ENCODE data around the gene GADD45G.

The GADD45G gene

DNA sequence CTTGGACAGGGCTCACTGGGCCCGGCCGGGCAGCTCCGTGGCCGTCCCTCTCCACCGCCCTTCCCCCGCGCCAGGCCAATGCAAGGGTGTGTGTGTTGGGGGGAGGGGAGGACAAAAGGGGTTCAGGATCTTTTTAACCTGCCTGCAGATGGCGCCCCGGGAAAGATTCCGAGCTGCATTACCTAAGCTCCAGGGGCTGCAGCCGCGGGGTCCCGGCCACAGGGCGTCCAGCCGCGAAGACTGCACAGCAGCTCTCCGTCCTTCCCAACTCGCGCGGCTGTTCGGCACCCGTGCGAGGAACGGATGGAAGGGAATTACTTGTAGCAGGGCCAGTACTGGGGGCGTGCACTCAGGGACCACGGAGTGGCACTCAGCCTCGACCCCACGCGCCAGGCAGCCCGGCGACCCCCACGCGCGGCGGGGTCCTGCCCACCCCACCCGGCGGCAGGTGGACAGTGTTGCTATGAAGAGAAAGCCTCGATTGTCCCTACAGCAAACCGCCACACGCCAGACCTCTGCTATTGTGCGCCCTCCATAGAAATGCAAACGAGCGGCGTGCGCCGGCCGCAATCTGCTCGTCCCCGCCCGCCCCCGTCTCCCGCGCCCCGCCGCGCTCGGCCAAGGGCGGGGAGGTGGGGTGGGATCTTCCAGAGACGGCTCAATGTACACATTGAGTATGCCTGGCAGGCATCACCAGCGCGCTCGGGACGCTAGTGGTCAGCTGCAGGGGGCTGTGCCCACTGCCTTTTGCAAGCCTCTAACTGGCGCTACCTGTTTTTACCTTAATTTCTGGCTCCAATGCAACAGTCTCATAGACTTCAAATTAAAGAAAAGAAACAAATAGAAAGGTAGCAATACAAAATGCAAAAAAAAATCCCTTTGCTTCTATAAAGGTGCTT is 796 bp upstream of the GADD45G start:
- peak overlapping the region; percentile 59 for H3K4me3 ChIP-seq (replicated peaks; ENCODE audit: low read depth, low read length)
- TF ChIP-seq, protein P1, sequence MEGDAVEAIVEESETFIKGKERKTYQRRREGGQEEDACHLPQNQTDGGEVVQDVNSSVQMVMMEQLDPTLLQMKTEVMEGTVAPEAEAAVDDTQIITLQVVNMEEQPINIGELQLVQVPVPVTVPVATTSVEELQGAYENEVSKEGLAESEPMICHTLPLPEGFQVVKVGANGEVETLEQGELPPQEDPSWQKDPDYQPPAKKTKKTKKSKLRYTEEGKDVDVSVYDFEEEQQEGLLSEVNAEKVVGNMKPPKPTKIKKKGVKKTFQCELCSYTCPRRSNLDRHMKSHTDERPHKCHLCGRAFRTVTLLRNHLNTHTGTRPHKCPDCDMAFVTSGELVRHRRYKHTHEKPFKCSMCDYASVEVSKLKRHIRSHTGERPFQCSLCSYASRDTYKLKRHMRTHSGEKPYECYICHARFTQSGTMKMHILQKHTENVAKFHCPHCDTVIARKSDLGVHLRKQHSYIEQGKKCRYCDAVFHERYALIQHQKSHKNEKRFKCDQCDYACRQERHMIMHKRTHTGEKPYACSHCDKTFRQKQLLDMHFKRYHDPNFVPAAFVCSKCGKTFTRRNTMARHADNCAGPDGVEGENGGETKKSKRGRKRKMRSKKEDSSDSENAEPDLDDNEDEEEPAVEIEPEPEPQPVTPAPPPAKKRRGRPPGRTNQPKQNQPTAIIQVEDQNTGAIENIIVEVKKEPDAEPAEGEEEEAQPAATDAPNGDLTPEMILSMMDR (IDR thresholded peaks at IDR 0.05; ENCODE audit: low read length, missing control alignments): peak; percentile 18
- DNase-seq (ENCODE audit: low read depth): peak; percentile 33

- peak; percentile 36 for DNase-seq (ENCODE audit: low read depth)
- peak overlapping the region; percentile 59 for H3K4me3 ChIP-seq (replicated peaks; ENCODE audit: low read depth, low read length)
- TF ChIP-seq, protein P1 (IDR thresholded peaks at IDR 0.05; ENCODE audit: low read length, missing control alignments): no peak
Observed at GRCh38 chr9:89605465-89606048, 745 bp downstream of the GADD45G start.

DNA sequence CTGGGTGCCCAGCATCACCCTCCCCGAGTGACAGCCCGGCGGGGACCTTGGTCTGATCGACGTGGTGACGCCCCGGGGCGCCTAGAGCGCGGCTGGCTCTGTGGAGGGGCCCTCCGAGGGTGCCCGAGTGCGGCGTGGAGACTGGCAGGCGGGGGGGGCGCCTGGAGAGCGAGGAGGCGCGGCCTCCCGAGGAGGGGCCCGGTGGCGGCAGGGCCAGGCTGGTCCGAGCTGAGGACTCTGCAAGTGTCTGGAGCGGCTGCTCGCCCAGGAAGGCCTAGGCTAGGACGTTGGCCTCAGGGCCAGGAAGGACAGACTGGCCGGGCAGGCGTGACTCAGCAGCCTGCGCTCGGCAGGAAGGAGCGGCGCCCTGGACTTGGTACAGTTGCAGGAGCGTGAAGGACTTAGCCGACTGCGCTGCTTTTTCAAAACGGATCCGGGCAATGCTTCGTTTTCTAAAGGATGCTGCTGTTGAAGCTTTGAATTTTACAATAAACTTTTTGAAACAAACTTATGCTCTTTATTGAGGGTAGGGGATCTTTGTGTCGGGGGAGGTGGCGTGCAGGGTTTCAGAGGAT is 1.3 kb downstream of the GADD45G start:
- peak overlapping the region; percentile 59 for H3K4me3 ChIP-seq (replicated peaks; ENCODE audit: low read depth, low read length)
- DNase-seq (ENCODE audit: low read depth): peak; percentile 72
- TF ChIP-seq, protein P1 (IDR thresholded peaks at IDR 0.05; ENCODE audit: low read length, missing control alignments): no peak

- TF ChIP-seq, protein P1 (IDR thresholded peaks at IDR 0.05; ENCODE audit: low read length, missing control alignments): no peak
- no peak overlapping the region for H3K4me3 ChIP-seq (replicated peaks; ENCODE audit: low read depth, low read length)
- DNase-seq (ENCODE audit: low read depth): peak; percentile 26
Observed at GRCh38 chr9:89606624-89607311, 2.0 kb downstream of the GADD45G start.

DNA sequence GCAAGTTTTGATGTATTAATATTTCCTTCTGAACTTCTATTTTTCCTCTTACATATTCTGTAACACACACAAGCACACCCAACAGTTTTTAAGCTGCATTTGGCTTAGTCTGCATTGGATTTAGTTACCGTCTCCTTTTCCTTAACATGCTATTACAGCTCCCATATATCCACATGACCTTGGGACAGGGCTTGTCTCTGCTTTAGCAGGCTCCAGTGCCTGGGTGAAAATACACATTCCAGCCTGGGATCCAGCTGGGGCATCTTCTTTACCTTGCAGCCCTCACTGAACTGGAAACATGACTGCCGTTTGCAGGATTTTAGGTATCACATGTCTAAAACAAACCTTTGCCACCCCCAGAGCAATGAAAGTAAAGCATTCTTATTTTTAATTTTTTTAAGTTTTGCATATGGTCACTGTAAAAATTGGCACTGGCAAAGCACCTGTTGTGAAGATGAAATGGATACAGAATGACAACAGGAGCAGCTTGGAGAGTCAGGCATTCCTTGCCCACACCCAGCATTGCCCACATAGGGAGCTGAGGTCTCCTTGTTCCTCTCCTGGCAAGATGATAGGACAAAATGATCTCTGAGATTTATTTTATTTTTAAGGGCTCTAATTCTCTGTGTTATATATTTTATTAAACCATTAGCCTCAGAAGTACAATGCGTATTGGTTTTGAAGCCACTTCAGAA is 4.0 kb downstream of the GADD45G start:
- no peak overlapping the region for H3K4me3 ChIP-seq (replicated peaks; ENCODE audit: low read depth, low read length)
- TF ChIP-seq, protein P1 (IDR thresholded peaks at IDR 0.05; ENCODE audit: low read length, missing control alignments): no peak
- DNase-seq (ENCODE audit: low read depth): no peak

- TF ChIP-seq, protein P1 (IDR thresholded peaks at IDR 0.05; ENCODE audit: low read length, missing control alignments): no peak
- H3K4me3 ChIP-seq (replicated peaks; ENCODE audit: low read depth, low read length): no peak overlapping the region
- DNase-seq (ENCODE audit: low read depth): no peak
Observed at GRCh38 chr9:89609426-89610006, 4.7 kb downstream of the GADD45G start.

All from fibroblast of pulmonary artery (primary cell).